ENCODE data around the gene CSTPP1. TPM values are rescaled to one million over a fixed set of nuclear protein-coding genes. Genes with fewer than 3 reads are reported as not detected.

The CSTPP1 gene
- polyA plus RNA-seq, 1 donor (not counting 4 experiments of a cell fraction or from before 2014, with no cell fraction given), result 20.0 TPM

DNA sequence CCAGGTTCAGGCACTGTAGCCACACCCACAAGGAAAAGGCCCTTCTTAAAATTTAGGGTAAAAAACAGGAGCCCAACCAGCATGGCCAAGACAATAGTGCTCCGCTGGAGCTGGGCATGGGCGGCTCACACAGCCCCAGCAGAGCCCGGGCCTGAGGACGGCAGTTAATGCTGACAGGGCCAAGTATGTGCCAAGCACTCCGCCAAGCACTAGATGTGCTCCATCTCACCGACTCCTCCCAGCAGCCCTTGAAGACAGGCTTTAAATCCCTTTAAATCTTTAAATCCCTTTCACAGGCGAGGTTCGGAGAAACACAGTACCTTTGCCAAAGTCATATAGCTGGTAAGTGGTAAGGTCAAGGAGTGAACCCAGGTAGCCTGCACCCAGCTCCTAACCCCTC is 235.3 kb downstream of the CSTPP1 start:
- Histone ChIP-seq H3K9ac (ENCODE audit: control insufficient read depth, extremely low read depth, insufficient read depth, low read length) (no peak overlapping the region), H3K4me2 (ENCODE audit: control insufficient read depth, extremely low read depth, insufficient read depth, low read depth, low read length) (no peak overlapping the region), H3K9me3 (ENCODE audit: control insufficient read depth, low read depth, low read length) (no peaks in the 10 kb centered on the region), H3K4me1 (ENCODE audit: control insufficient read depth, extremely low read depth, insufficient read depth, low read length) (peaks cover 9% of the 10 kb centered on the region), H3K27ac (ENCODE audit: control insufficient read depth, insufficient read depth, low read length) (no peak overlapping the region), H3K36me3 (ENCODE audit: control insufficient read depth in 2 of 2, extremely low read depth in 1 of 2, insufficient read depth in 2 of 2, low read length in 2 of 2) (peaks cover 42 to 50% of the 10 kb centered on the region in 2 experiments), H3K27me3 (ENCODE audit: control insufficient read depth, extremely low read depth, insufficient read depth, low read length) (no peaks in the 10 kb centered on the region), H2AFZ (ENCODE audit: control insufficient read depth, low read length) (no peak overlapping the region), H3K9me1 (ENCODE audit: control insufficient read depth, extremely low read depth, insufficient read depth, low read length) (no peaks in the 10 kb centered on the region), H3K4me3 (ENCODE audit: control insufficient read depth in 2 of 3, extremely low read depth in 1 of 3, insufficient read depth in 2 of 3, low read depth in 1 of 3, low read length in 3 of 3) (no peak overlapping the region), H3K79me2 (ENCODE audit: control insufficient read depth, insufficient read depth, low read length) (peaks cover 65% of the 10 kb centered on the region), H4K20me1 (ENCODE audit: control insufficient read depth, extremely low read depth, insufficient read depth, low read length) (peaks cover 5% of the 10 kb centered on the region)
- DNase-seq (ENCODE audit: low read depth, low spot score), result no peak
- dilution Hi-C loops (cut with MboI; ENCODE audit: extremely low pct_ligation_motif_present, low sequenced_read_pairs), result no loop called here
- FAIRE-seq, result no peak
- TF ChIP-seq, protein P1, sequence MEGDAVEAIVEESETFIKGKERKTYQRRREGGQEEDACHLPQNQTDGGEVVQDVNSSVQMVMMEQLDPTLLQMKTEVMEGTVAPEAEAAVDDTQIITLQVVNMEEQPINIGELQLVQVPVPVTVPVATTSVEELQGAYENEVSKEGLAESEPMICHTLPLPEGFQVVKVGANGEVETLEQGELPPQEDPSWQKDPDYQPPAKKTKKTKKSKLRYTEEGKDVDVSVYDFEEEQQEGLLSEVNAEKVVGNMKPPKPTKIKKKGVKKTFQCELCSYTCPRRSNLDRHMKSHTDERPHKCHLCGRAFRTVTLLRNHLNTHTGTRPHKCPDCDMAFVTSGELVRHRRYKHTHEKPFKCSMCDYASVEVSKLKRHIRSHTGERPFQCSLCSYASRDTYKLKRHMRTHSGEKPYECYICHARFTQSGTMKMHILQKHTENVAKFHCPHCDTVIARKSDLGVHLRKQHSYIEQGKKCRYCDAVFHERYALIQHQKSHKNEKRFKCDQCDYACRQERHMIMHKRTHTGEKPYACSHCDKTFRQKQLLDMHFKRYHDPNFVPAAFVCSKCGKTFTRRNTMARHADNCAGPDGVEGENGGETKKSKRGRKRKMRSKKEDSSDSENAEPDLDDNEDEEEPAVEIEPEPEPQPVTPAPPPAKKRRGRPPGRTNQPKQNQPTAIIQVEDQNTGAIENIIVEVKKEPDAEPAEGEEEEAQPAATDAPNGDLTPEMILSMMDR (optimal IDR thresholded peaks at IDR 0.05 in 1 of 3, IDR thresholded peaks at IDR 0.05 in 1 of 3, conservative IDR thresholded peaks at IDR 0.05 in 1 of 3; ENCODE audit: extremely low read depth in 1 of 3, insufficient read depth in 2 of 3, low read length in 3 of 3), result no peak
- TF ChIP-seq EZH2 (IDR thresholded peaks at IDR 0.05; ENCODE audit: low read length), result no peak

- TF ChIP-seq, protein P1 (optimal IDR thresholded peaks at IDR 0.05 in 1 of 3, IDR thresholded peaks at IDR 0.05 in 1 of 3, conservative IDR thresholded peaks at IDR 0.05 in 1 of 3; ENCODE audit: extremely low read depth in 1 of 3, insufficient read depth in 2 of 3, low read length in 3 of 3), result no peak
- TF ChIP-seq EZH2 (IDR thresholded peaks at IDR 0.05; ENCODE audit: low read length), result no peak
- Histone ChIP-seq H3K4me3 (ENCODE audit: control insufficient read depth in 2 of 3, extremely low read depth in 1 of 3, insufficient read depth in 2 of 3, low read depth in 1 of 3, low read length in 3 of 3) (no peak overlapping the region), H4K20me1 (ENCODE audit: control insufficient read depth, extremely low read depth, insufficient read depth, low read length) (peaks cover 5% of the 10 kb centered on the region), H3K9ac (ENCODE audit: control insufficient read depth, extremely low read depth, insufficient read depth, low read length) (no peak overlapping the region), H3K9me1 (ENCODE audit: control insufficient read depth, extremely low read depth, insufficient read depth, low read length) (no peaks in the 10 kb centered on the region), H2AFZ (ENCODE audit: control insufficient read depth, low read length) (no peak overlapping the region), H3K4me1 (ENCODE audit: control insufficient read depth, extremely low read depth, insufficient read depth, low read length) (peaks cover 18% of the 10 kb centered on the region), H3K79me2 (ENCODE audit: control insufficient read depth, insufficient read depth, low read length) (peaks cover 65% of the 10 kb centered on the region), H3K27ac (ENCODE audit: control insufficient read depth, insufficient read depth, low read length) (no peak overlapping the region), H3K9me3 (ENCODE audit: control insufficient read depth, low read depth, low read length) (no peaks in the 10 kb centered on the region), H3K27me3 (ENCODE audit: control insufficient read depth, extremely low read depth, insufficient read depth, low read length) (no peaks in the 10 kb centered on the region), H3K4me2 (ENCODE audit: control insufficient read depth, extremely low read depth, insufficient read depth, low read depth, low read length) (no peak overlapping the region), H3K36me3 (ENCODE audit: control insufficient read depth in 2 of 2, extremely low read depth in 1 of 2, insufficient read depth in 2 of 2, low read length in 2 of 2) (peaks cover 38 to 41% of the 10 kb centered on the region in 2 experiments)
- dilution Hi-C loops (cut with MboI; ENCODE audit: extremely low pct_ligation_motif_present, low sequenced_read_pairs), result no loop called here
- FAIRE-seq, result no peak
- no peak for DNase-seq (ENCODE audit: low read depth, low spot score)
These were observed 236.3 kb downstream of the CSTPP1 start for GRCh38 chr11:47172740-47173336.
